ENCODE measurements around the gene ATP13A2.

DNA sequence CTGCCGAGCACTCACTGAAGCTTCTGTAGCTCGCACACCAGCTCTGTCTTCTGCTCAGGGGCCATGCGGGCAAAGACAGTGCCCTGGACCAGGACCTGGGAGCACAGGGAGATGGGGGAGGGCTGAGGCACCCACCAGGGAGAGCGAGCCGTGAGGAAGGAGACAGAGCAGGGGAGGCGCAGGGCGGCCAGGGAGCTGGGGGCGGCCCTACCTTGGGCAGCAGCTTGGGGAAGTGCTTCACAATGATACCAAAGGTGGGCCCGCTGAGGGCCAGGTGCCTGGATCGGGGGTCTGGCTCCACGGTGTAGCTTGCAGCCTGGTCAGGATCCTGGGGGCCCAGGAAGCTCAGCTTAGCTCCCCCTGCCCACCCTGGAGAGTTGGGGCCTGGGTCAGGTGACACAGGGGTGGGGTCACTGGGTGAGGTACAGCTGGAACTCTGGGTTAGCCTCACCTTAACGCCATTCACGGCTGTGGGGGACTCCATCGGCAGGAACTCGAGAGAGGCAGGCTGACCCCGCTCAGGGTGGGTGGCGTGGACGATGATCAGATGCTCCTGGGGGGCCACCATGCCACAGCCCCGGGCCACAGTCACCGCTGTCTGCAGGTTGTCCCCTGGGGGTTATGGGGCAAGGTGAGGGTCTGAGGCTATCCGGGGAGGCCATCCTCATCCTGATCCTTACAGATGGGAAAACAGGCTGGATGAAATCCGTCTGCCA is 21.9 kb downstream of the ATP13A2 start:
- TF ChIP-seq, protein P1, sequence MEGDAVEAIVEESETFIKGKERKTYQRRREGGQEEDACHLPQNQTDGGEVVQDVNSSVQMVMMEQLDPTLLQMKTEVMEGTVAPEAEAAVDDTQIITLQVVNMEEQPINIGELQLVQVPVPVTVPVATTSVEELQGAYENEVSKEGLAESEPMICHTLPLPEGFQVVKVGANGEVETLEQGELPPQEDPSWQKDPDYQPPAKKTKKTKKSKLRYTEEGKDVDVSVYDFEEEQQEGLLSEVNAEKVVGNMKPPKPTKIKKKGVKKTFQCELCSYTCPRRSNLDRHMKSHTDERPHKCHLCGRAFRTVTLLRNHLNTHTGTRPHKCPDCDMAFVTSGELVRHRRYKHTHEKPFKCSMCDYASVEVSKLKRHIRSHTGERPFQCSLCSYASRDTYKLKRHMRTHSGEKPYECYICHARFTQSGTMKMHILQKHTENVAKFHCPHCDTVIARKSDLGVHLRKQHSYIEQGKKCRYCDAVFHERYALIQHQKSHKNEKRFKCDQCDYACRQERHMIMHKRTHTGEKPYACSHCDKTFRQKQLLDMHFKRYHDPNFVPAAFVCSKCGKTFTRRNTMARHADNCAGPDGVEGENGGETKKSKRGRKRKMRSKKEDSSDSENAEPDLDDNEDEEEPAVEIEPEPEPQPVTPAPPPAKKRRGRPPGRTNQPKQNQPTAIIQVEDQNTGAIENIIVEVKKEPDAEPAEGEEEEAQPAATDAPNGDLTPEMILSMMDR (IDR thresholded peaks at IDR 0.05): no peak
- no peak for TF ChIP-seq EZH2 (IDR thresholded peaks at IDR 0.05)
- no peak for TF ChIP-seq EZH2phosphoT487 (IDR thresholded peaks at IDR 0.05)

All from neural progenitor cell (in vitro differentiated cells).